GM12865 (cell line): ENCODE measurements around the gene APOL2.
"Not testable (repeated sequence)": the region's sequence is repeated elsewhere in the genome, so short reads cannot be mapped to it uniquely, and the experiment has no call there.

Source experiments
- DNase-seq: peaks from one replicate; pipeline ENCODE4 v3.0.0; 2010; ENCODE audit warnings: low read depth
- H3K4me3 ChIP-seq: 2 replicates; pipeline ENCODE4 v1.5.1; 2011; ENCODE audit warnings: mild to moderate bottlenecking, low read depth, low read length, control low read depth
- CTCF ChIP-seq: IDR thresholded peaks from 2 replicates; pipeline ENCODE4 v1.5.1; 2011; ENCODE audit warnings: low read length, control low read depth, low read depth, inconsistent platforms; ENCODE audit not compliant: insufficient read depth; ENCODE audit errors: missing control alignments

Gene APOL2

DNA sequence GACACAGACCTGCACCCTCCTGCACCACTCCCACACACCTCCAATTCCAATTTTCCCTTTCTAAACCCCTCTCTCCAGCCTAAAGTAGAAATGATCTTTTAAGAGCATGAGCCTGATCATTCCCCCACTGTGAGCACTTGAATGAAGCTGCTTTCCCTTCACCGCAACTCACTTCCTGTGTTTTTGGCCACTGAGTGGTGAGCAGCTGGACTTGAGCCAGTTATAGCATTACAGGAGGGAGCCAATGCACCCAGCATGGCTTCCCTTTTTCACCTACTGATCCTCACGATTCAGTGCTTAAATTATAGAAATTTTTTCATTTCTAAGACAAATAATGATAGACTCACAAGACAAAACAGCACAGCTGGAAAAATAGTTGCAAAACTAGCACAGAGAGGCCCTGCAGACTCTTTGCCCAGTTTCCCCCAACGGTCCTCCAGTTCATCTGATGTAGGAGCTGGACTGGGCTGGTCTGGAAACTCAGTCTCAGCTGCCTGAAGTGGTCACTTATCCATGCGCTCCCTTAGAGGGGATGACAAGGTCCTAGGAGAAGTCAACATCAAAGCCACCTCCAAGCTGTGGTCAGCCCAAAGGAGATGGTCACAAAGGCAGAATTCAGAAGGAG is 28.0 kb downstream of the APOL2 start:
- TF ChIP-seq CTCF, result no peak

DNA sequence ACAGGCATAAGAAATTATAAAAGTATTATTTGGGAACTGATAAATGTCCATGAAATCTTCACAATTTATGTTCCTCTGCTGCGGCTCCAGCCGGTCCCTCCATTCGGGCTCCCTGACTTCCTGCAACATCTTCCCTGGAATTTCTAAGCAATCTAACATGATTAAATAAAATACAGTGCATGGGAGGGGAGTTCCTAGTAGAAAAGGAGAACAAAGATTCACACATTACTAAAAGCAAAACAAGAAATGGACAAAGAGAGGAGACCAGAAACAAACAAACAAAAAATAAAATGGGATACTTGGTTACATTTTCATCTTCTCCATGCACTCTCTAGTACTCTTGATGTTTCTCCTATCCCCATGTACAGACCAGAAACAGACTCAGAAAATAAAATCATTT is 29.1 kb downstream of the APOL2 start:
- DNase-seq, result no peak
- no peak overlapping the region for H3K4me3 ChIP-seq
- TF ChIP-seq CTCF, result no peak

More for the DNA sequence above, 28.0 kb downstream of the APOL2 start:
- peak; percentile 55 for DNase-seq
- H3K4me3 ChIP-seq, result no peak overlapping the region

DNA sequence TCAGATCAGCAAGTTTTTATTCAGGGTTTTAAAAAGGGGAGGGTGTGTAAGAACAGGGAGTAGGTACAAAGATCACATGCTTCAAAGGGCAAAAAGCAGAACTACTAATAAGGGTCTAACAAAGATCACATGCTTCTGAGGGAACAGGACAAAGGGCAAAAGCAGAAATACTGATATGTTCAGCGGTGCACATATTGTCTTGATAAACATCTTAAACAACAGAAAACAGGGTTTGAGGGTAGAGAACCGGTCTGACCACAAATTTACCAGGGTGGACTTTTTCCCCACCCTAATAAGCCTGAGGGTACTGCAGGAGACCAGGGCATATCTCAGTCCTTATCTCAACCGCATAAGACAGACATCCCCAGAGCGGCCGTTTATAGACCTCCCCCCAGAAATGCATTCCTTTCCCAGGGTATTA is 29.8 kb downstream of the APOL2 start:
- not testable (repeated sequence) for H3K4me3 ChIP-seq, DNase-seq

DNA sequence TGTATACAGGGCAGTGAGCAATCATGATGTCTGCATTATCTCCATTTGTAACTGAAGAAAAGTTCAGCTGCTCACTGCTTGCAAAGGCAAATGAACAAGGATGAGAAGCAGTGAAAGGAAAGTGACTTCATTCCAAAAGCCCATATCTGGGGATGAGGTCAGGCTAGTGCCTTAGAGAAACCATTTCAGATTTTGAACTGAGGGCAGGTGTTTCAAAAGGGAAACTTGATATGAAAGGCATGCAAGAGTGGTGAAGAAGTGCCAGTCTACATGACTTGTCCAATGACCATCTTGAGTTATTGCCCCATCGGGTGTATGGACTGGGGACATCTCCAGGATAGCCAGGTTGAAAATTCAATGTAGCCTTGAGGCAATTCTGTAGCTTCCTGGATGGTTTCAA is 30.4 kb downstream of the APOL2 start:
- no peak overlapping the region for H3K4me3 ChIP-seq
- DNase-seq, result no peak
- TF ChIP-seq CTCF, result no peak

DNA sequence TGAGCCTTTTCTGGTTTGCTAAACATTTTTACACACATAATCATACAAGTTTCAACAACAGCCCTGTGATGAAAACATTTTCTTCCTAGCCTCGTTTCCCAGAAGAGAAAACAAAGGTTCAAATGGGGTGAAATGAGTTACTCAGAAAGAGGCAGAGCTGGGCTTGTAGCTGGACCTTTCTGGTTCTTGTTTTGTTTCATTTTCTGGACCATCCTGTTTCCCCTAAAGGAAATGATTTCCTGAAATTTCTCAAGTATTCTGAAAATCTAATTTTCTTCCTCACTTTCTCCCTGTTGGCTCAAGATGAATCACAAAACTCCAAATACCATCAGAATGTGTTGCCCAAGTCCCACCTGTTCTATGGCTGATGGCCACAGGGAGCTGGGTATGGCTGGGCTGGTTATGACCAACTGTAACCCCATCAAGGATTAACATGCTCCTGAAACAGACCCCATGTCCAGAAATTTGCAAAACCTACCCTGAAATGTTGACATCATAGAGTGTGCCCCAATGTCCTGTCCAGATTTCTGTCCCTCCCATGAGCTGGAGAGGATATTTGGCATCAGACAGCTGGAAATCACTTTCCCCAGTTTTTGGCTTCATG is 31.1 kb downstream of the APOL2 start:
- H3K4me3 ChIP-seq, result no peak overlapping the region
- DNase-seq, result no peak
- TF ChIP-seq CTCF, result no peak

DNA sequence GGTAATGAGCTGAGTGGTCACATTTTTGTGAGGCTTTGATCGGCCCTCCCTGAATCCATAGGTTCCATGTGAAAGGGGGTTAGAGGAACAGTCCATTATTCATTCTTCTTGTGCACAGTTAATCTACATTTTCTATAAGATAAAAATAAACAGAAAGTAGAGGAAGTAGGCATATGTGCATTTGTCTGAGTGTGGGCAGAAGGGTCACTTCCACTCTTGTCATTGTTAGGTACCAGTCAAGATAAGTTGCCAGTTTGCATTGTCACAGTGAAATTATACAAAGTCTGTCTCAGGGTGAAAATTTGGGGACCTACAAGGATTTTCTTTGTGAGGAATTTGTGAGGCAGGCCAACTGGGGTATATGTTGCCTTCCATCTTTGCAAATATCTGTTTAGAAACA is 33.1 kb downstream of the APOL2 start:
- no peak overlapping the region for H3K4me3 ChIP-seq
- no peak for DNase-seq
- no peak for TF ChIP-seq CTCF

GRCh38 chr22:36205573-36205972 is 33.8 kb downstream of the APOL2 start:
- not testable (repeated sequence) for DNase-seq, H3K4me3 ChIP-seq

- no peak for DNase-seq
- TF ChIP-seq CTCF, result no peak
- no peak overlapping the region for H3K4me3 ChIP-seq
These were observed 34.7 kb downstream of the APOL2 start for GRCh38 chr22:36204632-36205015.
